ENCODE data around the gene CYP26C1.

The CYP26C1 gene

GRCh38 chr10:93064874-93065660, 4.5 kb downstream of the CYP26C1 start:
- TF ChIP-seq, protein P1, sequence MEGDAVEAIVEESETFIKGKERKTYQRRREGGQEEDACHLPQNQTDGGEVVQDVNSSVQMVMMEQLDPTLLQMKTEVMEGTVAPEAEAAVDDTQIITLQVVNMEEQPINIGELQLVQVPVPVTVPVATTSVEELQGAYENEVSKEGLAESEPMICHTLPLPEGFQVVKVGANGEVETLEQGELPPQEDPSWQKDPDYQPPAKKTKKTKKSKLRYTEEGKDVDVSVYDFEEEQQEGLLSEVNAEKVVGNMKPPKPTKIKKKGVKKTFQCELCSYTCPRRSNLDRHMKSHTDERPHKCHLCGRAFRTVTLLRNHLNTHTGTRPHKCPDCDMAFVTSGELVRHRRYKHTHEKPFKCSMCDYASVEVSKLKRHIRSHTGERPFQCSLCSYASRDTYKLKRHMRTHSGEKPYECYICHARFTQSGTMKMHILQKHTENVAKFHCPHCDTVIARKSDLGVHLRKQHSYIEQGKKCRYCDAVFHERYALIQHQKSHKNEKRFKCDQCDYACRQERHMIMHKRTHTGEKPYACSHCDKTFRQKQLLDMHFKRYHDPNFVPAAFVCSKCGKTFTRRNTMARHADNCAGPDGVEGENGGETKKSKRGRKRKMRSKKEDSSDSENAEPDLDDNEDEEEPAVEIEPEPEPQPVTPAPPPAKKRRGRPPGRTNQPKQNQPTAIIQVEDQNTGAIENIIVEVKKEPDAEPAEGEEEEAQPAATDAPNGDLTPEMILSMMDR (conservative IDR thresholded peaks at IDR 0.05; ENCODE audit: low read depth, low read length) = no peak
- DNase-seq (ENCODE audit: low read depth) = no peak
- no peak overlapping the region for H3K4me3 ChIP-seq (ENCODE audit: low read length)

GRCh38 chr10:93065675-93066543, 5.3 kb downstream of the CYP26C1 start:
- no peak overlapping the region for H3K4me3 ChIP-seq (ENCODE audit: low read length)
- no peak for DNase-seq (ENCODE audit: low read depth)
- TF ChIP-seq, protein P1 (conservative IDR thresholded peaks at IDR 0.05; ENCODE audit: low read depth, low read length) = no peak

GRCh38 chr10:93066544-93066913, 5.9 kb downstream of the CYP26C1 start:
- TF ChIP-seq, protein P1 (conservative IDR thresholded peaks at IDR 0.05; ENCODE audit: low read depth, low read length) = no peak
- no peak overlapping the region for H3K4me3 ChIP-seq (ENCODE audit: low read length)
- no peak for DNase-seq (ENCODE audit: low read depth)

DNA sequence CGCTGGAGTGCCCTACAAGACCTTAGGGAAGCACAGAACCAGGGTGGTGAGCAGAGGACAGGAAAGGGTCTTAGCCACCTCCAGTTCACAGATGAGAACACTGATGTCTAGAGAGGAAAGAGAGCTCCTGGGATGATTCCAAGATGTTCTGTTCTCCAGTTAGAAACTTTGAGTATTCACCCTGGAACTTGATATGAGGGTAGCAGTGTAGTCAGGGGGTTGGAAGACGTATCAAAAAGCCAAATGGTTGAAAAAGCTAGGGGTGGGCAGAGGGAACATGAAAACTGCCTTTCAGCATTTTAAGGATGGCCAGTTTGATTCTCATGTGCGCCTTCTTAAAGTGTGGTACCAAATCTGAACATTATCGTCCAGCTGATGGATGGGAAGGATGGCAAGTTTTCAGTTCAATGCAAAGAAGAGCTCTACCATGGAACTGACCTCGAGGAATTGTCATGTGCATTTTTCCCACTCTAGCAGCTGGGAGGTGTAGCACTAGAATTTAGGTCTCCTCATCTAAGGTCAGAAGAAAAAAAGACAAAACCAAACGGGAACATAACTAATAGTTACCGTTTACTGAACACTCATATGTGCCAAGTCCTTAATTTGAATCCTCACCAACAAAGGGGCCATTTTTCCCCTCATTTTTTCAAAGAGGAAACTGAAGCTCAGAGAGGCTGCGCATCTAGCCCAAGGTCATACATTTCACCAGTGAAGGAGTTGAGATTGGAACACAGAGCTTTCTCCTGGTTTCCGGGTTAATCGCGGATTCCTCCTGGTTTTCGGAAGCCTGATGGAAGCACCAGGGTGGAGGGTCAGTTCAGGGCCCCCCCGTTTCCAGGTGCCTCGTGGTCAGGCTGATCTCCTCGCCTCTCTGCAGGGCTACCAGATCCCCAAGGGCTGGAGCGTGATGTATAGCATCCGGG, 7.1 kb downstream of the CYP26C1 start:
- DNase-seq (ENCODE audit: low read depth) = no peak
- H3K4me3 ChIP-seq (ENCODE audit: low read length) = no peak overlapping the region
- TF ChIP-seq, protein P1 (conservative IDR thresholded peaks at IDR 0.05; ENCODE audit: low read depth, low read length) = no peak

DNA sequence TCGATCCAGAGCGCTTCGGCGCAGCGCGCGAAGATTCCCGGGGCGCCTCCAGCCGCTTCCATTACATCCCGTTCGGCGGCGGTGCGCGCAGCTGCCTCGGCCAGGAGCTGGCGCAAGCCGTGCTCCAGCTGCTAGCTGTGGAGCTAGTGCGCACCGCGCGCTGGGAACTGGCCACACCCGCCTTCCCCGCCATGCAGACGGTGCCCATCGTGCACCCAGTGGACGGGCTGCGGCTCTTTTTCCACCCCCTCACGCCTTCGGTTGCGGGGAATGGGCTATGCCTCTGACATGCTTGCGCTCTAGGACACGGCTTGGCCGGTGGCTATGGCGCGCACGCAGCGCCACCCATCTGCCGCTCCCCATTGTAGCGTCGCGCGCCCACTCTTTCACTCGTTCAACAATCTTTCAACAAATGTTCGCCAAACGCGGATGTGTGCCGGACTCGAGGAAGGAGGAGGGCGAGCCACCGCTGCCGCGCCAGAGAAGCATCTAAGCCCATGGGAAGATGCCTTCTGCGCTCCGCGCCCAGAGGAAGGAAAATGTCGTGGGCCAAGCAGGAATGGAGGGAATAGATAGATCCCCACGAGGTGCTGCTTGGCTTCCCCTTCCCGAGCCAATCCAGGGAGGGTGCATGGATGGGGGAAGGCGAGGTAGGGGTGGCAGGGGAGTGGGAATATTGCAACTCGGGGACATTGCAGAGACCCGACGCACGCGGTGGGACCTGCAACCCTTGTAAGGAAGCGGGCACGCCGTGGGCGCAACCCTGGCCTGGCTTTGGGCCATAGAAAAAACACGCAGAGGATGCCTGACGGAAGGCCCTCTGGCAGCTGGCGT, 8.0 kb downstream of the CYP26C1 start:
- TF ChIP-seq, protein P1 (conservative IDR thresholded peaks at IDR 0.05; ENCODE audit: low read depth, low read length) = peak; percentile 27
- DNase-seq (ENCODE audit: low read depth) = no peak
- H3K4me3 ChIP-seq (ENCODE audit: low read length) = peak overlapping the region; percentile 30

- TF ChIP-seq, protein P1 (conservative IDR thresholded peaks at IDR 0.05; ENCODE audit: low read depth, low read length) = no peak
- no peak overlapping the region for H3K4me3 ChIP-seq (ENCODE audit: low read length)
- no peak for DNase-seq (ENCODE audit: low read depth)
These were observed 8.6 kb downstream of the CYP26C1 start for GRCh38 chr10:93069245-93069561.

All from retinal pigment epithelial cell (primary cell).